Calu3 (cell line): ENCODE data around the gene BAIAP3. TPM values are rescaled to one million over a fixed set of nuclear protein-coding genes. Genes with fewer than 3 reads are reported as not detected.

ENCODE experiments used
- BruUV-seq: library from RNA; stranded (reverse); fragments of 400-500 nt; replicated peaks from 2 replicates; lab custom pipeline; 2021; lab: Mats Ljungman, UMichigan
- CTCF ChIA-PET: fragments of 300-600 bp; sonication (Branson Sonifier 250); formaldehyde crosslinking; loops from one replicate; lab custom pipeline; 2022; ENCODE audit warnings: antibody characterized with exemption; lab: Charles Lee
- DNase-seq: peaks from one replicate; pipeline ENCODE4 v3.0.0; 2022
- H3K27ac Mint-ChIP-seq: one replicate; pipeline ENCODE4 v1.8.0; 2022; ENCODE audit warnings: mixed read lengths; ENCODE audit not compliant: unreplicated experiment
- H3K27me3 Mint-ChIP-seq: one replicate; pipeline ENCODE4 v1.8.0; 2022; ENCODE audit warnings: mixed read lengths; ENCODE audit not compliant: unreplicated experiment
- H3K36me3 Mint-ChIP-seq: one replicate; pipeline ENCODE4 v1.8.0; 2022; ENCODE audit warnings: mild to moderate bottlenecking, moderate library complexity, mixed read lengths; ENCODE audit not compliant: insufficient read depth, unreplicated experiment
- H3K4me1 Mint-ChIP-seq: one replicate; pipeline ENCODE4 v1.8.0; 2022; ENCODE audit warnings: mild to moderate bottlenecking, low read depth, mixed read lengths; ENCODE audit not compliant: unreplicated experiment
- H3K4me3 Mint-ChIP-seq: one replicate; pipeline ENCODE4 v1.8.0; 2022; ENCODE audit warnings: mild to moderate bottlenecking, low read depth, moderate library complexity, mixed read lengths; ENCODE audit not compliant: unreplicated experiment
- H3K9me3 Mint-ChIP-seq: one replicate; pipeline ENCODE4 v1.8.0; 2022; ENCODE audit warnings: low read depth, mixed read lengths; ENCODE audit not compliant: unreplicated experiment
- CTCF ChIP-seq: fragments of 200-600 bp; IDR thresholded peaks from one replicate; pipeline ENCODE4 v1.8.0; 2022; ENCODE audit warnings: antibody characterized with exemption; ENCODE audit not compliant: unreplicated experiment
- intact Hi-C: fragments of 100-400 bp; cut with micrococcal nuclease; formaldehyde crosslinking; loops from one replicate; pipeline ENCODE4 v1.10.0; 2022; ENCODE audit not compliant: unreplicated experiment
- total RNA-seq: library from RNA; stranded (reverse); gene quantifications from 2 replicates; pipeline ENCODE4 v1.2.3, GENCODE V29; 2022

Gene BAIAP3
- total RNA-seq, 1 experiment from 2014 or later, result 2.4 TPM

GRCh38 chr16:1366712-1367299 lies 33.4 kb downstream of the BAIAP3 start:
- H3K4me1 Mint-ChIP-seq, result no peaks in the 10 kb centered on the region
- H3K27me3 Mint-ChIP-seq, result no peaks in the 10 kb centered on the region
- H3K27ac Mint-ChIP-seq, result no peak overlapping the region
- H3K9me3 Mint-ChIP-seq, result no peaks in the 10 kb centered on the region
- no TSS peak for BruUV-seq
- CTCF ChIA-PET, result interaction anchor here (0.5 to 0.8 kb wide), 2 partner anchors 22 to 50 kb away, joined by 4 to 6 read pairs; no protein-coding TSS in a partner anchor
- intact Hi-C loops, result no loop called here
- peaks cover 39% of the 10 kb centered on the region for H3K36me3 Mint-ChIP-seq
- no peak for TF ChIP-seq CTCF
- no peak overlapping the region for H3K4me3 Mint-ChIP-seq
- DNase-seq, result no peak

GRCh38 chr16:1367486-1368174 lies 34.2 kb downstream of the BAIAP3 start:
- H3K4me1 Mint-ChIP-seq, result no peaks in the 10 kb centered on the region
- H3K27me3 Mint-ChIP-seq, result no peaks in the 10 kb centered on the region
- no peak overlapping the region for H3K27ac Mint-ChIP-seq
- H3K36me3 Mint-ChIP-seq, result peaks cover 35% of the 10 kb centered on the region
- no peak for DNase-seq
- no peak overlapping the region for H3K4me3 Mint-ChIP-seq
- no peaks in the 10 kb centered on the region for H3K9me3 Mint-ChIP-seq
- no TSS peak for BruUV-seq
- CTCF ChIA-PET, result interaction anchor here (0.7 kb wide), 1 partner anchor 77 kb away, joined by 4 read pairs; the partner anchor contains the start of gene CCDC154
- intact Hi-C loops, result no loop called here
- TF ChIP-seq CTCF, result no peak

GRCh38 chr16:1371054-1371978 lies 37.9 kb downstream of the BAIAP3 start:
- CTCF ChIA-PET, result interaction anchor here (0.7 kb wide), 1 partner anchor 71 kb away, joined by 7 read pairs; no protein-coding TSS in a partner anchor
- Mint-ChIP-seq H3K27ac (no peak overlapping the region), H3K27me3 (no peaks in the 10 kb centered on the region), H3K9me3 (no peaks in the 10 kb centered on the region), H3K36me3 (peaks cover 12% of the 10 kb centered on the region), H3K4me3 (no peak overlapping the region), H3K4me1 (no peaks in the 10 kb centered on the region)
- DNase-seq, result no peak
- BruUV-seq, result no TSS peak
- TF ChIP-seq CTCF, result no peak
- intact Hi-C loops, result no loop called here

GRCh38 chr16:1372292-1372950 lies 39.0 kb downstream of the BAIAP3 start:
- H3K27ac Mint-ChIP-seq, result no peak overlapping the region
- BruUV-seq, result no TSS peak
- TF ChIP-seq CTCF, result no peak
- H3K36me3 Mint-ChIP-seq, result peaks cover 8% of the 10 kb centered on the region
- no peak overlapping the region for H3K4me3 Mint-ChIP-seq
- H3K9me3 Mint-ChIP-seq, result no peaks in the 10 kb centered on the region
- no peaks in the 10 kb centered on the region for H3K4me1 Mint-ChIP-seq
- H3K27me3 Mint-ChIP-seq, result no peaks in the 10 kb centered on the region
- CTCF ChIA-PET, result no interaction called here
- DNase-seq, result no peak
- intact Hi-C loops, result no loop called here
